ENCODE data around the gene FTO.

Gene FTO

DNA sequence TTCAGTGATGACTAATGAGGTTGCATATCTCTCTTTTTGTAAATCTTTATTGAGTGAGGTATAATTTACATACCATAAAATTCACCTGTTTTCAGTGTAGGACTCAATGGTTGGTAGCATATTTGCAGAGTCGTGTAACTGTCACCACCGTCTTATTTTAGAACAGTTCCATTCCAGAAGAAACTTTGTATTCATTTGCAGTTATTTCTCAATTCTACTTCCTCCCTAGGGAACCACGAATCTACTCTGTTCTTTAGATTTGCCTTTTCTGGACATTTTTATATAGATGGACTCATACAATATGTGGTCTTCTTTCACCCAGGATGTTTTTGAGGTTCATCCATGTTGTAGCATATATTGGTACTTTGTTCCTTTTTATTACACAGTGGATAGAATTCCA is 3.7 kb downstream of the FTO start:
- DNase-seq (ENCODE audit: extremely low read depth in 1 of 2, low read depth in 1 of 2) = no peak

DNA sequence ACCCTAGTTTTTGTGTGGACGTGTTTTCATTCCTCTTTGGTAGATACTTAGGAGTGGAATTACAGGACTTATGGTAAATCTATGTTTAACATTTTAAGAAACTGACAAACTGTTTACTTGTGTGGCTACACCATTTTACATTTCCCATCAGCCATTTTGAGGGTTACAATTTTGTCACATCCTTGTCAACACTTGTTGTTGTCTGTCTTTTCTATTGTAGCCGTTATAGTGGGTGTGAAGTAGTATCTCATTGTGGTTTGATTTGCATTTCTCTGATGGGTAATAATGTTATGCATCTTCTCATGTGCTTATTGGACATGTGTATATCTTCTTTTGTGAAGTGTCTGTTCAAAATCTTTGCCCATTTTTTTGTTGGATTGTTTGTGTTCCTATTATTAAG is 4.5 kb downstream of the FTO start:
- no peak for DNase-seq (ENCODE audit: extremely low read depth in 1 of 2, low read depth in 1 of 2)

DNA sequence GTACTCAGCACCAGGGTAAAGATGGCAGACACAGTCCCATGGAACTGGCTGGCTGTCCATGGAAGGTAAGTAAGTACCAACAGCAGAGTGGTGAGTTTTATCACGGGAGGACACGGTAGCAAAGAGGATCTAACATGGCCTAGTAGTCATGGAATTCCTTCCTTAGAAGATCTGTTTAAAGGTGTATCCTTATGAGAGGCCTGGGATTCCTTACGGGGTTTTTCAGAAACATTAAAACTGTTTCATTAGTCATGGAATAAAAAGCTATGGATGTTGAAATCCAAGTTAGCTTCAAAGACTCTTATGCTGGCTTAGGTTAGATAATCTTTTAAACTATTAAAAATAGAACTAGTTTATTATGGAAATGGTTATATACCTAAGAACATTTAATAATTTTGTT is 7.4 kb downstream of the FTO start:
- no peak for DNase-seq (ENCODE audit: extremely low read depth in 1 of 2, low read depth in 1 of 2)

DNA sequence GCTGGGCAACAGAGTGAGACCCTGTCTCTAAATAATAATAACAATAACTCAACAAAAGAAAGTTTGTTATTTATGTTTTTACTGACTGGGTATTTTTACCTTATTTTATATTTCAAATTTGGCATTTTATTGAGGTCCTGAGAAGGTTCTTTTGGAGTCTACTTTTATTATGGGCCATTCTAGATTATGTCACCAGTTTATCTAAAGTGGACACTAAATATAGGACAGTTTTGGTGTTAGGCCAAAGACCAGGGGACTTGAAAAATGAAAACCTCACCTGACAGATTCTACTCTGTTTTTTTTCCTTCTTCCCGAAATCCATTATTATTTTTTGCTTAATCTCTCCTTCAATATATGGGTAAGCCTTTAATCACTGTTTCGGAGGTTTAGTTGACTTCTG is 8.1 kb downstream of the FTO start:
- no peak for DNase-seq (ENCODE audit: extremely low read depth in 1 of 2, low read depth in 1 of 2)

DNA sequence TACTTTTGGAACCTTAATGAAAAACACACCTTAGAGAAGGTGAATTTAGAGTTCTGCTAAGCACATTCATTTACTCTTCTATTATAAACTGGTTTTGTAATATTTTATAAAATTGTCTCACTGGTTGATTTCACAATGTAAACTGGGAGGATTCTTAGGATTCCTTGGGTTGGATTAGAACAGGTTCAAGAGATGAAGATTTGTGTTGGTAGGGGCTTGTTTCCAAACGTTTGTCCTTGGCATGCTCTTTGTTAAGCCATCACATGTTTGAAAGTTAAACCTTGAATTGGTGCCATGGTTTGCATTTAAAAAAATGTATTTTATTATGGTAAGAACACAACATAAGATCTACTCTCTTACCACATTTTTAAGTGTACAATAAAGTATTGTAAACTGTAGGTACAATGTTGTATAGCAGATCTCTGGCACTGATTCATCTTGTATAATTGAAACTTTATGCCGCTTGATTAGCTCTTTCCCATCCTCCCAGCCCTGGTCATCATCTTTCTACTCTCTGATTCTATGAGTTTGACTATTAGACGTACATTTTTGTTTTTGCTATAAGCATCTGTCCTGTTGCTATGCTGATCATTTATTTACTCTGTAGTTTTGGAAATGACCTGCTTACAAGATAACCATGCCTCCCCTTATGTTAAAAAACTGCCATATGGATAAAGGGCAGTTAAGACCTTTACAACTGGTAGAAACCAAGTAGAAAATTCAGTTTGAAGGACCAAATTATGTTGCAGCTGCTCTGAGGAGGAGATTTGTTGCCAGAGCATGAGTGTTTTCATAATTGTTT is 9.6 kb downstream of the FTO start:
- no peak for DNase-seq (ENCODE audit: extremely low read depth in 1 of 2, low read depth in 1 of 2)

DNA sequence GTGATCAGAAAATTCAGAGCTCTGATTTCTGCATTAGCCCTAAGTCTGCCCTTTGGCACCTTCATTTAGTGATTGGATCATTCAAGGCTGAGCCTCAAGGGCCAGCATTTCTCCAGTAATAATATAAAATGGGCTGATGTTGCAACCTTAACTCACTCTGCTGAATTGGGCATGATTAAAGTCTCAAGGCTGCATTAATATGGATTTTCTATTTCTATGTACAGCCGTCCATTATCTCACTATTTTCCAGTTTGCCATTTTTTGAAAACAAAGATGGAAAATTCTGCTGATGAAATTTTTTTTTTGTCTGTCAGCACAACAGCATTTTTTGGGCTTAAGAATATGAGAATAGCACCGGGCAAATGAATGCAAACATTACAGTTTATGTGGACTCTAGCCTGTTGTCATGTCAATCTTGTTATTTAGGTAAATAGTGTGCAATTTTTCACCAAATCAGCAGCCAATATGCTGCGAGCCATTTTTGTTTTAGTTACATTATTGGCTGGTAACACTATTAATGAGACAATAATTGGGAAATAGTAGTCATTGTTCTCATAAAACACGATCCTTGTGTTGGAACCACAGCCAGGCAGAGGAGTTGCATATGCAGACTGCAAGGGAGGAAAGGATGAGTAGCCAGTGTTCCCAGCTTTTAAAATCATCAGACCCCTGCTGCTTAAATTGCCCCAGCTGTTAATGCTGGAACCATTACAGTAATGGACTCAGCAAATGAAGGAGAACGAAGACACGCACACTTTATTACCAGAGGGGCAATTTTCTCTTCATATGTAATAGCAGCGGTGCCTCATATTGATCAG is 10.5 kb downstream of the FTO start:
- DNase-seq (ENCODE audit: extremely low read depth in 1 of 2, low read depth in 1 of 2) = no peak

DNA sequence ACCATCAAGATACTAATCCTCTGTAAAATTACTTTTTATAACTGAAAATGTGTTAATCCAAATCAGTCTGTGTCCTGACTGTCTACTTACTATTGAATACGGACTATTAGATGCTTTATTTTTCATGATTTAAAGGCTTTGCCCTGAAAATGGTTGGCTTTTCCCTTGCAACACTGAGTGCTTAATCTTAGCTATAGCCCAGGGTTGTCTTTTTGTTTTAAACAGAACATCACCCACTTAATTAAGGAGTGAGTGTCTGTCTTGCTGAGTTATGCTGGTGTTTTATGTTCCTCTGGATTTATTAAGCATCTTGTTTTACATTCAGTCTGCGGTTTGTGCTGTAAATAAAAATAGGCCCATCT is 11.0 kb downstream of the FTO start:
- DNase-seq (ENCODE audit: extremely low read depth in 1 of 2, low read depth in 1 of 2) = no peak

DNA sequence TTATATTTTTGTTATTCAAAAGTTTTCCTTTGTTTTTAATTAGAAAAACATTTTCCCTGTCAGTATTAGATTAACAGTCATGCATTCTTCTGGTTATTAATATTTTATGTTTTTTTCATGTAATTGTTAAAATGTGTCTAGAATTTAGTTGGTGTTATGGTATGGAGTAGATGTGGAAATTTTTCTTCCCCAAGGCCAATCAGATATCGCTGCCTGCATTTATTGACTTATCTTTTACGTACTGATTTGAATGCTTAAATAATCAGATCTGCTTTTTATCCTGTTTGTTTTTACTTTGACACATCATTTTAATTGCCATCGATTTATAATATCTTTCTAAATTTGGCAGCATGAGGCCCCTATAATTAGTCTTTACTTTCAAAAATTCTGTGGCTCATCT is 13.6 kb downstream of the FTO start:
- no peak for DNase-seq (ENCODE audit: extremely low read depth in 1 of 2, low read depth in 1 of 2)

DNA sequence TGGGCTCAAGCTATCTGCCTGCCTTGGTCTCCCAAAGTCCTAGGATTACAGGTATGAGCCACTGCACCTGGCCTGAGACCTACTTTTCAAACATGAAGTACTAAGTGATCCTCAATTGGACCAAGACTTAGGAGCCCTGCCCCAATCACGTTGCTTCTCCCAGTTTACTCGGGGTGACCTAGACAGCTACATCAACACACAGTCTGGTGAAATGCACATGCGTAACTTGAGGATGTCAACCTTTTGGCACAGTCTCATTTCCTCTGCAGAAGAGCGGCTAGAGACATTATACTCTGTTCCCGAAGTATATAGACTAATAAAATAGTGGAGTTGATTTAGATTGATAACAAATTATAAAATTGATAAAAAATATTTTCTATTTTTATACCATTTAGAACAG is 17.1 kb downstream of the FTO start:
- DNase-seq (ENCODE audit: extremely low read depth in 1 of 2, low read depth in 1 of 2) = no peak

DNA sequence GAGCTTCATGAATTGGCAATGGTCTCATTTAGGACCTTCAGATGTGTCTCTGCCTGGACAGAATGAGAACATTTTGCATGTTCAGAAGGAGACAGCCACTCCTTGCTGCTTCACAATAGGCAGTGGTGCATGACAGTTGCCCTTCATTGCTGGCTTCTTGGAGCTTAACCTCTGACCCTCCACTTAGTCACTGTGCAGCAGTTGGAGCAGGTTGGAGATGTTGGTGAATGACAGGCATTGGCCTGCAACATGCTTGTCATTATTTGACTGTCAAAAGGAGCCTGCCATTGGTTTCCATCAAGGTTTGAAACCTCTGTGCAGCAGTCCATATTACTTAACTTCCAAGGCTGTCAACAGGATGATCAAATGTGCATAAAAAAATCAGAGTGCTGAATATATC is 22.7 kb downstream of the FTO start:
- DNase-seq (ENCODE audit: extremely low read depth in 1 of 2, low read depth in 1 of 2) = no peak

DNA sequence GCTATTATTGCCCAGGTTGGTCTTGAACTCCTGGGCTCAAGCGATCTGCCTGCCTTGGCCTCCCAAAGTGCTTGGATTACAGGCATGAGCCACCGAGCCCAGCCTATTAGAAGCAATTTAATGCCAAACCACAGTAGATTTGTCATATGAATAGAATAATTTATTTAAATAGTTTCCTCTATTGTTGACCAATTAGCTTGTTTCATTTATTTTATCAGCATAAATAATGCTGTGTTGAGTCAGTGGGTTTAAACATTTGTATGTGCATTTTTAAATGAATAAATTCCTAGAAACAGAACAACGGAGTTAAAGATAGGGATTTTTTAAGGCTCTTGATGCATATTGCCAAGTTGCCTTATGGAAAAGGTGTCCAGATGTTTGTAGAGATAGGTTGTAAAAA is 26.7 kb downstream of the FTO start:
- DNase-seq (ENCODE audit: extremely low read depth in 1 of 2, low read depth in 1 of 2) = no peak

DNA sequence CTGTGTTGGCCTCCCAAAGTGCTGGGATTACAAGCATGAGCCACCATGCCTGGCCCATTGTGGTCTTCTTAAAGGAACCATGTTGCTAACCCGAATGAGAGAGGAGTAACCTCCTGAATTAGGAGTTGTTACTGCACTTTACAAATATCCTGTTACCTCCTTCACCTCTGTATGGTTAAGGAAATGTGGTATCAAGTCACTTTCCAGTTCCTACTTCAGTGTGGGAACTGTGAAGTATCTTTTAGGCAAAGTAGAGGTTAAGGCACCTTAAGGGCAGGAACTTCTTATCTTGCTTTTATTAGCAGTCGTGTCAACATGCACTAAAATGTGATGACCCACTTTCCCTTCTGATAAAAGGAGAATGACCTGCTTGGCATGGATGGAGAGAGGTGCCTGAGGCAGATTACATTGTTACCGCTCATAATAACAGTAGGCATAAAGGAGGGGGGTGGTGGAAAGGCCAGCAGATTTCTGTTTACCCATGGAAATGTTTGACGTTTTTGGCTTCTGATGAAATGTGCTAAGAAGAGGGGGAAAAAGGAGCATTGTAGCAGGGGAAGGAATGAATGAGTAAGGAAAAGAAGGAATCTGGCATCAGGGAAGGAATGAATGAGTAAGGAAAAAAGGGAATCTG is 28.5 kb downstream of the FTO start:
- no peak for DNase-seq (ENCODE audit: extremely low read depth in 1 of 2, low read depth in 1 of 2)

DNA sequence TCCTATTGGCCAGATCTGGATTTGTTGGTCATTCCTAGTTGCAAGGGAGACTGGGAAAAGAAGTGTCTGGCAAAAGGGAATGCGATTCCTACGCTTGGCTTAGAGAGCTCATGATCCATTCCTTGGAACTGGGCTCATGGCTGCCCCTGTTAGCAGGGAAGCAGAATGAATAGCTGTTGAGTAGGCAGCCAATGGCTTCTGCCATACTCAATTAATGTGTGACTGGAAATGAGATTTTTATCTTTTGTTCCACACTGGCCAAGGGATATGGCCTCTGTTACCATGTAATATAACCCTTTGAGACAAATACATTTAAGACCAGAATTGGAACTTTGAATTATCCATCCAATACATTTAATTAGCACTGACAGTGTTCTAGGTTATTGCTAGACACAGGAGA is 31.0 kb downstream of the FTO start:
- no peak for DNase-seq (ENCODE audit: extremely low read depth in 1 of 2, low read depth in 1 of 2)

DNA sequence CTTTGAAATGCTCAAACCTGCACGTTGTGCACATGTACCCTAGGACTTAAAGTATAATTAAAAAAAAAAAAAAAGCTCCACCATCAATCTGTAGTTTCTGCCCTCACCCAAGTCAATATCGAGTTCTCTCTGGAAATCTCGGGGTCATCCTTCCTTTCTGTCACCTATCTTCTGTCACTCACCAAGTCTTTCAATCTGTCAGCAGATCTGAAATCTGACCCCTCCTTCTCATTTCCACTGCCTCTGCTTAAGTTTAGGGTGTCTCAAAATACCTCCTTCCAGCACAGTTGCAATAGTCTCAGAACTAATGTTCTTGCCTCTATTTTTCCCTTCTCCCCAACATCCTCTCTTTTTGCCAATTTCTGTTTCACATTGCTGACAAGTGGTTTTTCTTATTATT is 32.3 kb downstream of the FTO start:
- DNase-seq (ENCODE audit: extremely low read depth in 1 of 2, low read depth in 1 of 2) = no peak

DNA sequence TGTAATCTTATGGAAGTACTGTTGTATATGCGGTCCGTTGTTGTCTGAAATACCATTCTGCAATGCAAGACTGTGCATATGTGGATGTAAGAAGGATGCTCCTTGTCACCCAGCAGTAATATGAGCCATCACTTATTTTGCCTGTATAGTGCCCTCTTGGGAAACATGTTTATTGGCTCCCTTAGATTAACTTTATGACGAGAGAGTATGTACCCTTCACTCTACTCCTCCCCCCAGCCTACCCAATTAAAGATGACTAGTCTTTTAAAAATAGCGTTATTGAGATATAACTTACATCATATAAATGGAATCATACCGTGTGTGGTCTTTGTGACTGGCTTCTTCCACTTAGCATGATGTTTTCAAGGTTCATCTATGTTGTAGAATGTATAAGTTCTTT is 33.6 kb downstream of the FTO start:
- no peak for DNase-seq (ENCODE audit: extremely low read depth in 1 of 2, low read depth in 1 of 2)

DNA sequence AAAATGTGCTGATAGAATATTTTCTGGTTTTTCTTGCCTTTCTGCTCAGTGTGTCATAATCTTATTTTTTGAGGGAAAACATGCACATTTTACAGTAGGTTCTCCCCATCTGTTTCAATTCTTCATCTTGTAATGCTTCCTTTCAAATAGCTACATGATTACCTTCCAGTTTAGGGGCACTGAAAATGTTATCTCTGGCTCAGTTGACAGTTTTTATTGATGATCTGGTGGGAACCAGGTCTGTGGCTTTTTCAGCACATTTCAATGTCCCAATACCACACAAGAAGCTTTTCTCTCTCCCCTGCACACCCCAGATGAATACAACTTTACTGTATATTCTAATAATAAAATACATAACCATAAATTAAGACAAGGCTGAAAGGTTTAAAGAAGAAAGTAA is 36.5 kb downstream of the FTO start:
- DNase-seq (ENCODE audit: extremely low read depth in 1 of 2, low read depth in 1 of 2) = no peak

DNA sequence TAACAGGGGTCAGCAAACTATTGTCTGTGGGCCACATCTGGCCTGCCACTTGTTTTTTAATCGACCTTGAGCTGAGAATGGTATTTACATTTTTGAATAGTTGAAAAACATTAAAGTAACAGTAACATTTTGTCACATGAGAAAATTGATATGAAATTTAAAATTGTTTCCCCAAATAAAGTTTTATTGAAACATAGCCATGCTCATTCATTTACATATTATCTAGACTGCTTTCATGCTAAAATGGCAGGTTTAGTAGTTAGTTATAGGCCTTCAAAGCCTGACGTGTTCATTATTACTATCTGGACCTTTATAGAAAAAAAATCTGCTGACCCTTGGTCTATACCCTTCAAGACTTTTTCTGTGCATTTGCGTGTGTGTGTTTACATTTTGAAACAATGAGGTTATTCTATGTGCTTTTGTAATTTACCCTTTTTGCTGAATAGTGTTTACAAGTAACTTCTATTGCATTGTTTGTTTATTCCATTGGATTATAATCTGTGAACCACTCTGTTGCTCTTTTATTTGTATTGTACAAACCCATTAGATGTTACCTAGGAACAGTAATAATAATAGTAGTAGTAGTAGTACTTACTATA is 37.1 kb downstream of the FTO start:
- DNase-seq (ENCODE audit: extremely low read depth in 1 of 2, low read depth in 1 of 2) = no peak

DNA sequence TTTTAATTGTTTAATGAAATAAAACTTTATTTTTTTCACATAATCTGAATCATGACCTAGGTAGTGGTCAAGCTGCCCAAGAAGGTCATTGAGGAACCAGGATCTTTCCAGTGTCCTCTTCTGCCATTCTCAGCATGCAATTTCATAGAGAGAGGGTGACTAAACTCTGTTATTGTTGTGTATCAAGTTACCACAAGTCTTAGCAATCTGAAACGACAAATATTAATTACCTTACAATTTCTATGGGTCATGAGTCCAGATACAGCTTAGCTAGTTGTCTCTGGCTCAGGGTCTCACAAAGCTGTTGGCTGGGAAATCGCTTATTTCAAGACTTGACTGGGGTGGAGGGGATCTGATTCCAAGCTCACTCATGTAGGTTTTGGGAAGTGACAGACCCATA is 37.6 kb downstream of the FTO start:
- DNase-seq (ENCODE audit: extremely low read depth in 1 of 2, low read depth in 1 of 2) = no peak

DNA sequence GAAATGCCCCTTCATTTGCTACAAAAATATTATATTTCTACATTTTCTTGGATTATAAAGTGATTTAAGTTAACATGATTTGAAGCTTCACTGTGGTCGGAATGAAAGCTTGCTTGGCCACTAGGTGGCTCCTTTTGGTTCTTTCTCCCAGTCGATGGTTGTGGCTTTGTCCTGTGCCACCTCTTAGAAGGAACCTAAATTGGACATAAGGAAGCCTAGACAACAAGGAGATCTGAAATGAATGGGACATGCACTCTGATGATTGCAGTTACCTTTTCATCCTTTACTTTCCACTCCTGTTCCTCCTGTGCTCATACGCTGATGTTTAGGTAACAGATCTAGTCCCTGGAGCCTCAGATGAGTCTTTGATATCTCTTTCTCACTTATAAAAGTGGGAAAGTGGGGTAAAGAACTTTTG is 39.2 kb downstream of the FTO start:
- DNase-seq (ENCODE audit: extremely low read depth in 1 of 2, low read depth in 1 of 2) = no peak

DNA sequence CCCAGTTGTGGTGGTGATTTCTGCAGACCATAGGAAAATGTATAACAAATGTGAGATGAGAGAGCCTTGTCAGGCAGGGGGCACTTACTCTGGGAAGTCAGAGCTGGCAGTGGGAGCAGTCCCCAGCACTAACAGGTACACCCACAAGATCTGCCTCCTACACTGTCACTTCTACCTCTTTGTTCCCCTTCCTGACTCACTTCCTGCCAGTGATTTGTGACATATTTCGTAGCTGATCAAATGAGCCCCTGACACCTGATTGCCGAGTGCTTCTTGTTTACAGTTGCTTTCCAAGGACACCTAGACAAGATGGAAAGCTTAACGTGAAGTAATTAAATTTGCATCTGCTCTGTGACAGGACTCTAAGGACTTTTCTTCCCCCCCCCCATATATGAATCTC is 40.5 kb downstream of the FTO start:
- no peak for DNase-seq (ENCODE audit: extremely low read depth in 1 of 2, low read depth in 1 of 2)

DNA sequence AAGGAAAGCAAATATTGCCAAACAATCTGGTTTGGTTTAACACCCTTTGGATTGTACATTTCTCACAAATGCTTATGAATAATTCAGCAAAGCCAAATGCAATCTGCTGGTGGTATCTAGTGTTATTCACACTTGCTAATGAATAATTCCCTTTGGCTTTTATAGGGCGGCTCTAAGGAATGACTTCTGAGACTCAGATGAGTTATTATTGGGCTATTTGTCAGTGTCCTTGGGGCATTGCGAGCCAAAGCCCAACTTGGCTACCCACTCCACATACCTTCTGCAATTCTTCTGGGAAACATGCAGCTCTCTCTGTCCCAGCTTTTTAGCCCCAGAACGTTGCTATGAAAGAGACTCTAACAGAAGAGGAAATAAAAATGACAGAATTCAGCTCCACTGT is 41.1 kb downstream of the FTO start:
- DNase-seq (ENCODE audit: extremely low read depth in 1 of 2, low read depth in 1 of 2) = no peak
